ENCODE data around the gene TMEM132D. TPM values are rescaled to one million over a fixed set of nuclear protein-coding genes. Genes with fewer than 3 reads are reported as not detected.

TMEM132D gene
- total RNA-seq, 1 donor from 2014 or later: 15.2 TPM

DNA sequence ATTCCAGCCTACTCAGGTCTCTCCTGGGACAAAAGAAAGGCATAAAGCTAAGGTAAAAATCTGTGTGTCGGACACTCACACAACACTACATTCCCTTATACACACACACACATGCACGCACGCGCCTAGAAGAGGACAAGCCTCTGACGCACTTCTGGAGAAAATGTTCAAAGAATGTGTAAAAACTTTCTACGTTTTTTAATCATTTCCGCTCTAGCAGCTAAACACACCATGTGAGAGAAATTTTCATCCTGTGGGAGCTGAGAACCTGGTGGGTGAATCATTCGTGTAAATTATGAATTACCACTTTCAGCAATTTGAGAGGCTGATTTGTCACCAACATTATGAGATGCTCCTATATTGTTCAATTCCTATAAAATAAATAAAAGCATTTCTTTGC is 494.5 kb downstream of the TMEM132D start:
- H3K4me3 Mint-ChIP-seq (ENCODE audit: unreplicated experiment): no peak overlapping the region
- no peaks in the 10 kb centered on the region for H3K4me1 Mint-ChIP-seq (ENCODE audit: unreplicated experiment)
- DNase-seq (ENCODE audit: extremely low spot score, unreplicated experiment): no peak
- H3K36me3 Mint-ChIP-seq (ENCODE audit: unreplicated experiment): no peaks in the 10 kb centered on the region
- peaks cover 21% of the 10 kb centered on the region for H3K9me3 Mint-ChIP-seq (ENCODE audit: unreplicated experiment)
- H3K27me3 Mint-ChIP-seq (ENCODE audit: unreplicated experiment): no peaks in the 10 kb centered on the region
- TF ChIP-seq CTCF (IDR thresholded peaks at IDR 0.05): no peak
- H3K27ac Mint-ChIP-seq (ENCODE audit: unreplicated experiment): no peak overlapping the region

DNA sequence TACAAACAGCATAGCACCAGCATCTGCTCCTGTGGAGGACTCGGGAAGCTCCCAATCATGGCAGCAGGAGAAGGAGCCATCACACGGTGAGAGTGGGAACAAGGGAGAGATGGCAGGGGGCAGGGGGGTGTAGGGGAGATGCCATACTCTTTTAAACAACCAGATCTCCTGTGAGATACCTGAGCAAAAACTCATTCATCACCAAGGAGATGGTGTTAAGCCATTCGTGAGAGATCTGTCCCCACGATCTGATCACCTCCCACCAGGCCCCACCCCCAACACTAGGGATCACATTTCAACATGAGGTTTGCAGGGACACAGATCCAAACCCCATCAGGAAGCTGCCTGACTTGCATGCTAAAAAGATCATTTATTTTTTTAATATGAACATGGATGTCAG is 499.3 kb downstream of the TMEM132D start:
- Mint-ChIP-seq H3K4me3 (ENCODE audit: unreplicated experiment) (no peak overlapping the region), H3K9me3 (ENCODE audit: unreplicated experiment) (peaks cover 5% of the 10 kb centered on the region), H3K27me3 (ENCODE audit: unreplicated experiment) (no peaks in the 10 kb centered on the region), H3K36me3 (ENCODE audit: unreplicated experiment) (peaks cover 2% of the 10 kb centered on the region), H3K4me1 (ENCODE audit: unreplicated experiment) (no peaks in the 10 kb centered on the region), H3K27ac (ENCODE audit: unreplicated experiment) (no peak overlapping the region)
- no peak for DNase-seq (ENCODE audit: extremely low spot score, unreplicated experiment)
- no peak for TF ChIP-seq CTCF (IDR thresholded peaks at IDR 0.05)

DNA sequence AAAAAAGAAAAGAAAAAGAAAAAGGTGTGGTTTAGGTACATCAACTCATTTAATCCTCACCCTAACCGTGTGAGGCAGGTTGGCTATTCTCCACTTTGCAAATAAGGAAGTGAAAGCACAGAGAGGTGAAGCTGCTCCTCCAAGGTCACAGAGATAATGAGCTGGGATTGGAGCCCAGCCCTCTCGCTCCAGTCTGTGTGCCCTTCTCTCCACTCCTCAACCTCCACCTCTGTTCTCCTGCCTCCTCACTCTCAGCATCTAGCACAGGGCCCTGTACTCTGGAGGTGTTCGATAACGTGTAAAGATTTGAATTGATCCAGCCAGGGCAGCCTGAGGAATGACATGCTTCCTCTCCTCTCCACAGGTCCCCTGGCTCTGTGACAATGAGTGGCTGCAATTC is 502.3 kb downstream of the TMEM132D start:
- TF ChIP-seq CTCF (IDR thresholded peaks at IDR 0.05): no peak
- no peak overlapping the region for H3K27ac Mint-ChIP-seq (ENCODE audit: unreplicated experiment)
- H3K9me3 Mint-ChIP-seq (ENCODE audit: unreplicated experiment): peaks cover 7% of the 10 kb centered on the region
- no peak for DNase-seq (ENCODE audit: extremely low spot score, unreplicated experiment)
- peaks cover 2% of the 10 kb centered on the region for H3K36me3 Mint-ChIP-seq (ENCODE audit: unreplicated experiment)
- no peaks in the 10 kb centered on the region for H3K27me3 Mint-ChIP-seq (ENCODE audit: unreplicated experiment)
- no peaks in the 10 kb centered on the region for H3K4me1 Mint-ChIP-seq (ENCODE audit: unreplicated experiment)
- no peak overlapping the region for H3K4me3 Mint-ChIP-seq (ENCODE audit: unreplicated experiment)

- TF ChIP-seq CTCF (IDR thresholded peaks at IDR 0.05): no peak
- Mint-ChIP-seq H3K36me3 (ENCODE audit: unreplicated experiment) (no peaks in the 10 kb centered on the region), H3K27me3 (ENCODE audit: unreplicated experiment) (no peaks in the 10 kb centered on the region), H3K4me1 (ENCODE audit: unreplicated experiment) (peaks cover 3% of the 10 kb centered on the region), H3K4me3 (ENCODE audit: unreplicated experiment) (no peak overlapping the region), H3K27ac (ENCODE audit: unreplicated experiment) (no peak overlapping the region), H3K9me3 (ENCODE audit: unreplicated experiment) (peaks cover 9% of the 10 kb centered on the region)
- no peak for DNase-seq (ENCODE audit: extremely low spot score, unreplicated experiment)
Measured at GRCh38 chr12:129394177-129394825, 509.5 kb downstream of the TMEM132D start.

- Mint-ChIP-seq H3K27me3 (ENCODE audit: unreplicated experiment) (no peaks in the 10 kb centered on the region), H3K27ac (ENCODE audit: unreplicated experiment) (no peak overlapping the region), H3K4me1 (ENCODE audit: unreplicated experiment) (peaks cover 3% of the 10 kb centered on the region), H3K4me3 (ENCODE audit: unreplicated experiment) (no peak overlapping the region), H3K9me3 (ENCODE audit: unreplicated experiment) (peaks cover 5% of the 10 kb centered on the region), H3K36me3 (ENCODE audit: unreplicated experiment) (no peaks in the 10 kb centered on the region)
- no peak for DNase-seq (ENCODE audit: extremely low spot score, unreplicated experiment)
- TF ChIP-seq CTCF (IDR thresholded peaks at IDR 0.05): no peak
Measured at GRCh38 chr12:129393357-129393937, 510.4 kb downstream of the TMEM132D start.
